HG02943 (cell line): ENCODE results near the gene SDHAF2.
"Not testable (repeated sequence)": the region's sequence is repeated elsewhere in the genome, so short reads cannot be mapped to it uniquely, and the experiment has no call there.

Source experiments
- ATAC-seq: cut with Tn5 transposase; IDR thresholded peaks from one replicate; pipeline ENCODE4 v1.9.1; 2021; ENCODE audit warnings: mild to moderate bottlenecking, low read depth, moderate library complexity; ENCODE audit not compliant: unreplicated experiment

The SDHAF2 gene

DNA sequence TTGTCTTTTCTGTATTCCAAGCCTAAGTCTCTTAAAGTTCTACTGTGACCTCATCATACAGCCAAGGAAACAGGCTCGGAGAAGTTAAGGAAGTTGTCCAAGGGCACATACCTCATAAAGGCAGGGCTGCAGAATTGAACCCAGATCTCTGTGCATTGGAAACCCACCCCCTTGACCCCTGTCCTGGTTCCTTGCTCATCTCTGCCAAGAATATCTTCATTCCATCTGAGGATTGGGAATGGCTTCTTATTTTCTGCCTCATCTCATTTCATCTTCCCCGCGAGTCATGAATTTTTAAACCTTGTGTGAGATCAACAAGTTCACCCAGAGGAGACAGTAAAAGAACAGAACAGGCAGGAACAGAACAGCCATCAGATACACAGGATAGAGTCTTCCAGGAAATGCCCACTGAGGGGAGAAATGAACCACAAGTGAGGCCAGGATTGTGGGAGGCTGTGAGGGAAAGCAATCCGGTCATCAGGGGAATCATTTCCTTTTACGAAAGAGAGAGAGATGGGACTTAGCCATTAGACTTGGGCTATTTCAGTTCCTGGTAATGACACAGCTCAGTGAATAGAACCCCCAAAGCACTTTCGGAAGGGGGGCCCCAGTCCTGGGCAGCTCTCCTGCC lies 44.2 kb downstream of the SDHAF2 start:
- ATAC-seq, result no peak

DNA sequence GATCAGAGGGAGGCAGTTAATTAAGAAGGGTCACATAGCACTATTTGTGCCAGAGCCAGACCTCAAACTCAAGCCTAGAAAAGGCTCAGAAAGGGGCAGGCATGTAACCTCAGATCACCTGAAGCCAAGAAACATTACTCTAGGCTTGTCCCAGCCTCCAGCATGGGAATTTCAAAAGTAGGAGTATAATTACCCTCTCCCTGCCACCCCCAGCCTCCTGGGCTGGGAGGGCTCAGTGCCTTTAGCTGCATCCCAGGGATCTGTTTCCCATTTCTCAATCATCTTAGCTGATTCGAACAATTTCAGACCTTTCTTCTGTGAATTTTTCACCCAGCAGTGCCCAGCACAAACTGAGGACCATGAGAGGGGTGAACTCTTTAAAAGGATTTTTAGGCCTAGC lies 45.5 kb downstream of the SDHAF2 start:
- ATAC-seq, result no peak

DNA sequence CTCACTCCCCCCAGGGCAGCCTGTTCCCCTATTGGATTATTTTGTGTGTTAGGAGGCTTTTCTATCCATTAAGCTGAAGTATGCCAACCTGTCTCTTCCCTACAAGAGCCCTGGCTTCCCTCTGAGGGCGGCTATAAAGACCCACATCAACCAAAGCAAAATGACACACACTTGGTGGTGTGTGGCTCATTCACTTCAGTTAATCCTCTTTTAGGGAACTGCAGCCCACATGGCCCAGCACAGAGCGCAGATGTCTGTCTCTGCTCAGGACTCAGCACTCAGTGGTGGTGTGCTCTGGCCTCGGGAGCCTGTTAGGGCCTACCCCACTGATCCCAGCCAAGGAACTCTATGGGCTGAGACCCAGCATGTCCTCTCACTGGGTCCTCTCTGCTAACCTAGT lies 46.4 kb downstream of the SDHAF2 start:
- no peak for ATAC-seq

DNA sequence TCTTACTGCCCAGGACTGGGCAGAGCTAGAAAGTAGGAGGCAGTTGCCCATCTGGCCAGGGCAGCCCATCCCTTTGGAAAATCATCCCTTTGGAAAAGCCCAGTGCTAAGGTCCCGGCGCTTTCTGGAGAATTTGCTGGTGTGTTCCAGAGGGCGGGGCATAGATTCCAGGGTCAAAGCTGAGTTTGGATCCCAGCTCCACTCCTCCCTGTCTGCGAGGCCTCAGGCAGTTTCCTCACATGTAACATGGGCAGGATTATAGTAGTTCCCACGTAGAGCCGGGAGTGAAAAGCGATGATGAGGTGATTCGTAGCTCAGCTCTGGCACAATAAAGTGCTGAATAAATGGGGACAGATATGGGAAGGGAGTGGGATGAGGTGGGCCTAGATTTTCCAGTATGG lies 47.2 kb downstream of the SDHAF2 start:
- no peak for ATAC-seq

DNA sequence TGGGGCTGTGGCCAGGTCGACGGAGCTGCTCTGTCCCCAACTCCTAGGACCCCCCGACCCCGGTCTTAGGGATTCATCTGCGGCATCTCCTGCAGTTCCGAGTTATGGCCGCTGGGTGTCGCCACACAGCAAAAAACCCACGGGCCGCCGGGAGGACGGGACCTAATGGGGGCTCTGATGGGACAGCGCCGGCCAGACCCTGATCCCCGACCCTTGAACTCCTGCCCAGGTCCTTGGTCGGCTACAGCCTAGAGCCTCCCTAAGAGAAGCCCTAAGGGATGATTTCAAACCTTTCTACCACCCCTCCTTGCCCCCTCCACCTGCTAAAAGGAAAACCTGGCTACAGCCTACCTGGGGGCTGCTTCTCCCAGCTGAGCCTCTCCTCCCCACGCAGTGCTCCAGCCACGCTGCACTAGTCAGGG lies 47.8 kb downstream of the SDHAF2 start:
- ATAC-seq, result no peak

DNA sequence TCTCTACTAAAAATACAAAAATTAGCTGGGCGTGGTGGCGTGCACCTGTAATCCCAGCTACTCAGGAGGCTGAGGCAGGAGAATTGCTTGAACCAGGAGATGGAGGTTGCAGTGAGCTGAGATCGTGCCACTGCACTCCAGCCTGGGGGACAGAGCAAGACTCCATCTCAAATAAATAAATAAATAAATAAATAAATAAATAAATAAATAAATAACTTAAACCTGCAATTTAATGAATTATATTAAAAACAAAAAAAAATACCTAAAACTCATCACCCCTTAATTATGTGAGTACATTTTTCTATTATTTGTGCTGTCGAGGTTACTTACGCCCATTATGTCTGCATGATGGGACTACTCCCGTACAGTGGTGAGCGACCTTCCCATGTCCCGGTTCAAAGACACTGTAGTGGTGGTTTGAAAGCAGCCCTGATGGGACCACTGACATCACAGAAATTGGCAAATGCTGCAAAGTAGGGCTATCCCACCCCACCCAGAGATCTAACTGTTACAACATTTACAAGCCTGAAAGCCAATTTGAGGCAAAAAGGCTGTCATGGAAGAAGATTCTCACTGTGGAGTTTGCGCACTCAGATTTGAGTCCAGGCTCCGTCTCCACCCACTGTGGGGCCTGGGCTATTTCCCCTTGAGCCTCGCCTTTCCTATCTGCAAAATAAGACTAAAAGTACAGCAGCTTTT lies 49.6 kb downstream of the SDHAF2 start:
- not testable (repeated sequence) for ATAC-seq

DNA sequence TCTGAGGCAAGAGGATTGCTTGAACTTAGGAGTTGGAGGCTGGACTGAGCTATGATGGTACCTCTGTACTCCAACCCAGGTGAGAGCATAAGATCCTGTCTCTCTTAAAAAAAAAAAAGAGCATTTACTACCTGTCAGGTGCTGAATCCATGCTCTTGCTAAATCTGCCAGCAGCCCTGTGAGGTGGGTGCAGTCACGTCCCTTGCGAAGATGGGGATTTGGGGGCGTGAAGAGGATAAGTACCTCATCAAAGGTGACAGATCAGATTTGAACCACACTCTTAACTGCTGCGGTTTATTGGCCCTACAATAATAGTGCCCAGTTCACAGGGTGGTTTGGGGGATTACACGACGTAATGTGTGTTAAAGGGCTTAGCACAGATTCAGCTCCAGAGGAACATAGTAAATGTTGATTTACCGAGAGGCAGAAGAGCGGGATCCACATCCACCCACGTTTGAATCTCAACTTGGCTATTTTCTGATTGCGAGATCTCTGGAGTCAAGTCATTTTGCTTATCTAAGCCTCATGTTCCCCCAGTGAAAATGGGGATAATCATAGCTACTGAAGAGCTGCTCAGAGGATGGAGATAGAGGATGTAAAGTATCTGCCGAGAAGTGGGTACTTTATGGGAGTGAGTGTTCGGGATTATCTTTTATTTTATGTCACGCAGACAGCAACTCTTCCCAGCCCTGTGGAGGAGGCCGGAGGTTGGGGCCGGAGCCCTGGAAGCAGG lies 50.5 kb downstream of the SDHAF2 start:
- ATAC-seq, result no peak

DNA sequence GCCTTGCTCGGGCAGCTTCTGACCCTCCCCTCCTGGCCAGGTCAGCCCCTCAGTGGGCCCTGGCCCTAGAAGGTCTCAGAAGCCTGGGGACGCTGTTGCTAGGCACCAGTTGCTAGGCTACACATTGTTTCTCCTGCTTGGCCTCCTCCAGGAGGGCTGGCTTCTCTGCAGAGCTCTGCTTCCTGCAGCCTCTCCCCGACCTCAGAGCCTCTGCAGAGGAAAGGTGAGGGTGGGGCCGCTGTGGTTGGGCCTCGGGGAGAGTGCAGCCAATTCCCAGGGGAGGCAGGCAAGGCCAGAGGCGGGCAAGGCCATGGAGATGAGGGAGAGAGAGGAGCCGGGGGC lies 51.0 kb downstream of the SDHAF2 start:
- no peak for ATAC-seq

DNA sequence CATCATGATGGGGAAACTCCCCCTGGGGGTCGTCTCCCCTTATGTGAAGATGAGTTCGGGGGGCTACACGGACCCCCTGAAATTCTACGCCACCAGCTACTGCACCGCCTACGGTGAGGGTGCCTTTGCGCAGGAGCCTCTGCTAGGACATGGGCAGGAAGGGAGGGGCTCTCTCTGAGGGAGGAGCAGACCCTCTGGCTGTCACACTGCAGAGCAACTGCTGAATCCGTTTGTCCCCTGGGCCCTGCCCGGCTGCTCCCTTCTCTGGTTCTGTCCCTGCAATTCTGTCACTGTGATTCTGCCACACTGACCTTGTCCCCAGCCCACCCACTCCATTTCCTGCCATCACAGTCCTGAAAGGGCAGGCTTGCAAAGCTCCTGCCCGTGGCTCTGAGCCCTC lies 51.9 kb downstream of the SDHAF2 start:
- ATAC-seq, result no peak

DNA sequence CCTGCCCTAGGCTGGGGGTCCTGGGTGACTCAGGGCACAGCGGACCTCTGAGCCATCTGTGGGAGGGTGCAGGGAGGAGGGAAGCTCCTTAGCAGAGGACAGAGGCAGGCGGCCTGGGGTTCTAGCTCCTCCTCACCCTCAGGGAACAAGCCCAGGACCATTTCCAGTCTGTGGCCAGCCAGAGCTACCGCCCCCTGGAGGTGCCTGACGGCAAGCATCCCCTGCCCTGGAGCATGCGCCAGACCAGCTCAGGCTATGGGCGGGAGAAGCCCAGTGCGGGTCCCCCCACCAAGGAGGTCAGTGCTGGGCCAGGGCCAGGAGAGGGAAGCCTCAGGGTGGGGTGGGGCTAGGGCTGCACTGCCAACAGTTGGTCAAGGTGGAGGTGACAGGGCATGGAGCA lies 52.6 kb downstream of the SDHAF2 start:
- ATAC-seq, result no peak

DNA sequence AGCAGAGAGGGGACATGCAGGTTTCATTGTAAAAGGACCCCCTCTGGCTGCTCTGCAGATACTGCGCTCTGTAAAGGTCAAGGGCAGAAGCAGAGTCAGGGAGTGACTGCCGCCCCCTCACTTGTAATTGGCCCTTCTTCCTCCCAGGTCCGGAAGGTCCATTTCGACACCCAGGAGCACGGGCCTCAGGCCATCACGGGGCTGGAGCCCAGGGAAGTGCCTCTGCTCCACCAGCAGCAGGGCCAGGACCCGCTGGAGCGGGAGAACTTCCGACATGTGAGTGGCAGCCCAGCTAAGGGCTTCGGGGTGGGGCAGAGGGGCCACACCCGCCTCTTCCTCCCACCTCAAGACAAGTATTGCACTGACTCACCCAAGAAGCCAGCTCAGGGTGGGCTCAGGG lies 54.6 kb downstream of the SDHAF2 start:
- ATAC-seq, result no peak

DNA sequence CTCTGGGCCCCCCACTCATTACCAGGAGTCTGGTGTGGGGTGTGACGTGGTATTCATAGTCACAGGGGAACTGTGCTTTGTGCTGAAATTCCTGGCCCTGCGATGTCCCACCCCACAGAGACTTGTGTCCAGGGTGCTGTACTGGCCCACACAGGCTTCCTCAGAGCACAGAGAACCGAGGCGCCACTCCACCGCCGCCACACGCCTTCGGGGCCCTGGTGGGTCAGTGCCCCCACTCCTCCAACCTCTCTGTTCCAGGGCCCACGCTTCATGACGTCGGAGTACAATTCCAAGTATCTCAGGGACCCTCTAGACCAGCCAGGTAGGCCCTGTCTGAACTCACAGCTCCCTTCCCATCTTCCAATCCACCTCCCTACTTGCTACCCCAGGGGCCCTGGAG lies 55.2 kb downstream of the SDHAF2 start:
- ATAC-seq, result no peak

DNA sequence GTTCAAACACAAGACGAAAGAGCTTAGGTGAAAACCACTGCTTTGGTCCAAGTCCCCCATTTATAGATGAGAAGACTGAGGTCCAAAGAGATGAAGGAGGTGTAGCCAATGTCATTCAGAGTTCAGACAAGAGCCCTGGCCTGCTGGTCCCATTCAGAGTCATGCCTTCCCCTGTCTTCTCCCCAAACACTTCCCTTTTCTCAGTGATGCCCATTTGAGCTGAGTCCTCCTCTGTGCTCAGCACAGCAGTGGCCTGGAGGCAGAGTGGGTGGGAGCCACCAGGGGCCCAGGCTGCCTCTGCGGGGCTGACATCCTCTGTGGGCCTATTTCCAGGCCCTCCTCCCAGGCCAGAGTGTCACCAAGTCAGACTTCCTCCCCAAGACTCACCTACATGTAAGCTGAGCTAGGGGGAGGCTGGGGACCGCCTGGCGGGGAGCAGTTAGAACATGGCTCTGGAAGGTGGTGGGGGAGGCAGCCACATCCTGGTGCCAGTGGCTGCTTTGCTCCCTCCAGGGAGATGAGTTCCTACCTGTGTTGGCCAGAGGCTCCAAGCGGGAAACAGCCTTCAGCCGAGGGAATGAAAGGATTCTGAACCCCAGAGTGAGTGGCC lies 56.2 kb downstream of the SDHAF2 start:
- ATAC-seq, result no peak

DNA sequence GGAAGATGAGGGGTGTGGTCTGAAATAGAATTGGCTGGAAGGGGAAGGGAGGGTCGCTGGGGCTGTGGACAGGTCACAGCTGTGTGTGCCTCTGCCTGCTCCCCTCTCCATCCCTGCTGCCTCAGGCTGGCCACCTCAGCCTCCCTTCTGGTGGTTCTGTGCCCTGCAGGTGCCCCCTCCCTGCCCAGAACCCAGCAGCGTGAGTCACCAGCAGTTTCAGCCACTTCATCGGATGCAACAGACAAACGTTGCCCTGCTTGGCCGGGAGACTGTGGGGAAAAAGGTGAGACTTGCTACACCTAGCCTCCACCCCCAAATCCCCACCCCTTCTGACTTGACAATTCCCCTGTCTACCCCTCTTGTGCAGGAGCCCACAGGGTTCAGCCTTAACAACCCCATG lies 56.9 kb downstream of the SDHAF2 start:
- no peak for ATAC-seq

DNA sequence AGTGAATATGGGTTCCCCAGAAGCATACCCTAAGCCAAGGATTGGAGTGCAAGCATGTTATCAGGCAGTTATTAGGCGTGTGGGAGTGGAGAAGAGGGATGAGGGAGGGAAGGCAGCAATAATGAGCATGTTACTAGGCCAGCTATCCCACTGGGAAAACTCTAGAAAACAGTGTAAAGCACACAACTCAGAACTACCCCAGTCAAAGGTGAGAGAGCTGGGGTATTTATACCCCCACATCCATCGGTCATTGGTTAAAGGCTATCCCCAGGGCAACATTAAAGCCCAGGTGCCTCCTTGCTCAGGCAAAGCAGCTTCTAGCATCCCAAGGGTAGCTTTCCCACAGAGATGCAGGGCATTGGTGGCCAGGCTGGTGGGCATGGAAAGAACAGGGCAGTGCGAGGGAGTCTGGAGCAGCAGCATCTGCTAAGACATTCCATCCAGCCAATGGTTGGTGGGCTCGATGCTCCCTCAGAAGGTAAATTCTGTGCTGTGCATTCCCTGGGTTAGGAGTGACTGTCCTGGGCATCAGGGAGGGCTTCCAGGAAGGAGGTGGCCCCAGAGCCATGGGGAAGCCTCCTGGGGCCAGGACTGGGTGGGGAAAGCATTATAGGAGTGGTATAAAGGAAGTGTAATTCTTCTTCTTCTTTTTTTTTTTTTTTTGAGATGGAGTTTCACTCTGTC lies 57.6 kb downstream of the SDHAF2 start:
- ATAC-seq, result no peak

DNA sequence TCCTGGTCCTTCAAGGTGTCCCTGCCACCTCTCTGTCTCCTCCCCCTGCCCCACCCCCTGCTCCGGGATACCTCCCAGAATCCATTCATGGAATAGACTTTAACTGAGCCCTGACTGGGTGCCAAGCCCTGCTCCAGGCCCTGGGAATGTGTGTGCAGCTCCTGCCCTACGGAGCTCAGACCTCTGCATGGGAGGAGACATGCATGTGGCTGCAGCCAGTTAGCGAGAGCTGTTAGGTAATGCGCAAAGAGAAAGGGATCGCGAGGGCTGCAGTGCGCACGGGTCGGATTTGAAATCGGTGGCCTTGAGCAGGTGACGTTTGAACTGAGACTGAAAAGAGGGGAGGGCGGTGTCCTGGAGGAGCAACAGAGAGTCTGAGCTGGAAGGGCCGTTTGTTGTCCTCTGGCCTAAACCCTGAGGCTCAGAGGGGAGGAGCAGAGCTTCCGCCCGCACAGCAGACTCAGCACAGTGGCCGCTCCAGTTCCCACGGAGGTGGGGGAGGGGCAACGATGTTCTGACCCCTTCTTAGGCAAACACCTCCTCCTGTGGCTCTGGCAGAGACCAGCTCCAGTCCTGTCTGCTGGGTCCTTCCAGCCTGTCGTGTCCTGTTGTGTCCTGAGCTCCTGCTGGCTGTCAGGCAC lies 58.8 kb downstream of the SDHAF2 start:
- ATAC-seq, result no peak

DNA sequence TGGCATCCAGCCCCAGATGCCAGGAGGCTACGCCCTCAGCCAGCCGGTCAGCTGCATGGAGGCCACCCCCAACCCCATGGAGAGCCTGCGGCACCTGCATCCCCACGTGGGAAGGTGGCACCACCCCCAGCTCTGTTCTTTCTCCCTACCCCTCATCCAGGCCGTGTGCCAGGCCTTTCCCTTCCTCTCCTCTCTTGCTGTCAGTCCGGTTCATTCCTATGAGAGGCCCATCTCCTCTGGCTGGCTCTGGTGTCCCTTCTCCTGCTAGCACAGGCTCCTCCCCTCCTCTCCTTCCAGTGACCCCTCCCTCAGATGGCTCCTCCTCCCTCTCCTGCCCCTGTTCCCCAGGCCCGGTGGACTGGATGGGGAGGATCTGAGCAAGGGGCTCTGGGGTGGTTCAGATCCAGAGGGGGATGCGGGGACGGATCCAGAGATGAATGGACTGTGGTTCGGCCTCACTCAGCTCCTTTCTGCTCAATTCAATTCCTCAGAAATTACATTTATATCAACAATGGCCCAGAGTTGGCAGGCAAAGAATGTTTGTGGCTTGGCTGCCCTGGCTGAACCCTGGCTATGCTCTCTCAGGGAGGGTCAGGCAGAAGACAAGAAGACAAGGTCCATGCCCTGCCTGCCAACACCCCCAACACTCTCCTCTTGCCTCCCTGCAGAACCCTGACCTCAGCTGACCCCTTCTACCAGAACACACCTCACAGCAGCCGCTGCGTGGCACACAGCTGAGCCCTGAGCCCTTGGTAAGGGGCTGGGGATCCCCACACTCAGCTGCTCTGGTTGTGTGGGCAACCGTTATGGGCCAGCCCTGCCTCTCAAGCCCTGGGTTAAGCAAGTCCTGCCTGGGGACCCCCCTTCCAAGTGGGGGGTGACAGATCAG lies 60.2 kb downstream of the SDHAF2 start:
- no peak for ATAC-seq

DNA sequence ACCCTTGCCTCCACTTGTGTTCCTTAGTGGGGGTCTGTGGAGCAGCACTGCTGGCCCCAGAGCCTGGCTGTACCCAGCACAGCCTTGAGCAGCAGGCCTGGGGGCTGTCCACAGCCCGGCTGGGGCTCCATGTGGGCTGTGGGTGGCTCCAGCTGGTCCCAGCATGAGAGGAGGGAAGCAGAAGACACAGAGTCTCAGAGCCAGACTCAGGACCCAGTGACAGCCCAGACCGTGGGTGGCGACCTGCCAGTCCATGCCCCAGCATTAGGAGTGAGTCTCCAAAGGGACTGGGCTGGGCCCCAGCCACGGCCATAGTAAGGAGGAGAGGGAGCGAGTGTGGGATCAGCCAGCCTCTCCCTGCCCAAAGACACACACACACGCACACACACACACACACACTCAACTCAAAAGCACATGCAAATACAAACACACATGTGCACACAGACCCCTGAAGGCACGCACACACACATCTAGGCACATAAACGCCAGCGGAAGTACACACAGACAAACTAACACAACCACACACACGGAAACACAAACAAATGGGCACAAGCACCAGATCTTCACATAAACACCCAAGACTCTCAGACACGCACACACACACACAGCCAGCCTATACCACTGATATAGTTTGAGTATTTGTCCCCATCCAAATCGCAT lies 61.9 kb downstream of the SDHAF2 start:
- ATAC-seq, result no peak

DNA sequence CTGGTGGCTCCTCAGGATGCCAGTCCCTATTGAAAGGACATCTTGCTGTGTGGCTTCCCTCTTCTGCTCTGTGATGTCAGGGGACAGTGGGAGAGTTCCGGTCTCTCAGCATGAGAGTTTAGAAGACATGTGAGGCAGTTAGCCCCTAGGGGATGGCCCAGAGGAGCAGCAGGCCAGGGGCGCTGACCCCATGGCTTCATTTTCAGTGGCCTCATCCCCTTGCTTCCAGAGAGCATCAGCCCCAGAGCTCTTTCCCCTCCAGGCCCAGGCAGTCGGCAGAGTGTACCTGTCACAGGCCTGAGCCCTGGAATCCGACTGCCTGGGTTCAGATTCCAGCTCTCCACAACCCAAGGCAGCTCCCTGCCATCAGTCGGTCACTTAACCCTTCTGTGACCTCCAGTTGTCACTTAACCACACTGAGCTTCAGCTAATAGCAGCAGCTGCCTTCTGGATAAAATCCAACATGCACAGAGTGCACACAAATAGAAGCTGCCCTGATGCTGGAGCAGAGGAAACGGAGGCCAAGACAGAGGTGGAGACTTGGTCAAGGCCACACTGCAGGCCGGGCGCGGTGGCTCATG lies 64.5 kb downstream of the SDHAF2 start:
- ATAC-seq, result no peak
